ENCODE results near the gene RTF1.

Gene RTF1

DNA sequence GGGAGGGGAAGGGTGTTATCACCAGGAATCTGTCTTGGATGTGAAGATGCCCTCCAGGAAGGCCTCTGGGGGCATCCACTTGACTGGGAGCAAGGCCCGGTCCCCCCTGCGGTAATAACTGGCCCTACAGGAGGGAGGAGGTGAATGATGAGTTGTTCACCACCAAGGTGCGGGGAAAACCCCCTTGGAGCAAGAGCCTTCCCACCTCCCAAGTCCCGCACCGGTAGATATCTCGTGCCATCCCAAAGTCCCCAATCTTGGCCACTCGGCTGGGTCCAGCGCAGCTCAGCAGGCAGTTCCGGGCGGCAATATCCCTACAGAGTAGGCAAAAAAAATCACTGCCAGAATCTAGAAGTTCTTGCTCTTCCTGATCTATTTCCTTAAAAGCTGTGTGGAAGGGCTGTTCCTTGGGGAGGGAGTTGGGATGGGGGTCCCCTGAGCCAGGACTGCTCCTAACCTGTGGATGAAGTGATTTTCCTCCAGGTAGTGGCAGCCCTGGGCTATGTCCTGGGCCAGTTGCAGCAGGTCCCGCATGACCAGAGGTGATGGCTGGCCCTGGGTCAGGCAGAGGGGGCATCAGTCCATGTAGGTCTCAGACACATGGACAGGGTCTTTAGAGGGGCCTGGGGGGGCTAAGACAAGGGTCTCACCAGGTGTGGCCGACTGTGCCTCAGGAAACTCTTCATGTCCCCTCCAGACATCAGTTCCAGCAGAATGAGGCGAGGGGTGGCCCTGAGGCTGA is 88.0 kb downstream of the RTF1 start:
- TF ChIP-seq, protein P1, sequence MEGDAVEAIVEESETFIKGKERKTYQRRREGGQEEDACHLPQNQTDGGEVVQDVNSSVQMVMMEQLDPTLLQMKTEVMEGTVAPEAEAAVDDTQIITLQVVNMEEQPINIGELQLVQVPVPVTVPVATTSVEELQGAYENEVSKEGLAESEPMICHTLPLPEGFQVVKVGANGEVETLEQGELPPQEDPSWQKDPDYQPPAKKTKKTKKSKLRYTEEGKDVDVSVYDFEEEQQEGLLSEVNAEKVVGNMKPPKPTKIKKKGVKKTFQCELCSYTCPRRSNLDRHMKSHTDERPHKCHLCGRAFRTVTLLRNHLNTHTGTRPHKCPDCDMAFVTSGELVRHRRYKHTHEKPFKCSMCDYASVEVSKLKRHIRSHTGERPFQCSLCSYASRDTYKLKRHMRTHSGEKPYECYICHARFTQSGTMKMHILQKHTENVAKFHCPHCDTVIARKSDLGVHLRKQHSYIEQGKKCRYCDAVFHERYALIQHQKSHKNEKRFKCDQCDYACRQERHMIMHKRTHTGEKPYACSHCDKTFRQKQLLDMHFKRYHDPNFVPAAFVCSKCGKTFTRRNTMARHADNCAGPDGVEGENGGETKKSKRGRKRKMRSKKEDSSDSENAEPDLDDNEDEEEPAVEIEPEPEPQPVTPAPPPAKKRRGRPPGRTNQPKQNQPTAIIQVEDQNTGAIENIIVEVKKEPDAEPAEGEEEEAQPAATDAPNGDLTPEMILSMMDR (conservative IDR thresholded peaks at IDR 0.05; ENCODE audit: control insufficient read depth, insufficient read depth, low read depth, low read length): no peak
- no peak overlapping the region for H3K4me3 ChIP-seq (ENCODE audit: control insufficient read depth, low read depth, low read length)
- no peak for DNase-seq (ENCODE audit: low read depth)

DNA sequence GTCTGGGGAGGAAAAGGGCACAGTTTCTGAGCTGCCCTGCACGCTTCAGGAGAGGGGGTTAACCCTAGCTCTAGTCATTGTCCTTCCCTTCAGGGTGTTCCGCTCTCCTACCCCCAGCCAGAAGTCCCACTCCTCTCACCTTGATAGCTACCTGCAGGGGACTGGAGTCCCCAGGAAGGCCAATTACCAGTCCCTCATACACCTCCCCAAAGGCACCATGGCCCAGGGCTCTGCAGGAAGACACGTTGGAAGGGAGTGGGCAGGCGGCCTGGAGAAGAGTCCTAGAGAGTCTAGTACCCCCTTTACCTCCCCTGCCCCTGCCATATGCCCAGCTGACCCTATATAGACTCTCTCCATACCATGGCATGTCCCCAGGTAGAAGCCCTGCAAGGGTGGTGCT is 88.9 kb downstream of the RTF1 start:
- no peak overlapping the region for H3K4me3 ChIP-seq (ENCODE audit: control insufficient read depth, low read depth, low read length)
- TF ChIP-seq, protein P1 (conservative IDR thresholded peaks at IDR 0.05; ENCODE audit: control insufficient read depth, insufficient read depth, low read depth, low read length): no peak
- DNase-seq (ENCODE audit: low read depth): no peak

DNA sequence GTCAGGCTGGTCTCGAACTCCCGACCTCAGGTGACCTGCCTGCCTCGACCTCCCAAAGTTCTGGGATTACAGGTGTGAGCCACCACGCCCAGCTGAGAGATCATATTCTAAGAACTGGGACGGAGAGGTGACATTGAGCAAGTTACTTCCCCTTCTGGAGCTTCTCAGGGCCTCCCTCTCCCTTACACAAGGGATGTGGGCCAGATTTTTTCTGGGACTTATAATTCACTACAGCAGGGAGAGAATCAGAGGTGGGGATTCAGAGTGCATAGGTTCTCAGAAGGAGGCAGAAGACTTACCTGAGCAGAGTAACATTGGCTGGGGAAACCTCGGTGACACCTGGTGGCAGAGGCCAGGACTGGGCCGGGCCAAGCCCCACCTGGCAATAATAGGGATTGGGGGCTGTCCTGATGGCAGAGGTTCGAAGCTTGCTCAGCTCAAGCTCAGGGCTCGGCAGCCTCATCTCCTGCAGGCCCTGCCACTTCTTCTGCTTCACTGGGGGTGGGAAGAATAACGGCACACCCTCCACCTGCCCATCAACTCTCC is 90.0 kb downstream of the RTF1 start:
- H3K4me3 ChIP-seq (ENCODE audit: control insufficient read depth, low read depth, low read length): no peak overlapping the region
- DNase-seq (ENCODE audit: low read depth): no peak
- TF ChIP-seq, protein P1 (conservative IDR thresholded peaks at IDR 0.05; ENCODE audit: control insufficient read depth, insufficient read depth, low read depth, low read length): no peak

DNA sequence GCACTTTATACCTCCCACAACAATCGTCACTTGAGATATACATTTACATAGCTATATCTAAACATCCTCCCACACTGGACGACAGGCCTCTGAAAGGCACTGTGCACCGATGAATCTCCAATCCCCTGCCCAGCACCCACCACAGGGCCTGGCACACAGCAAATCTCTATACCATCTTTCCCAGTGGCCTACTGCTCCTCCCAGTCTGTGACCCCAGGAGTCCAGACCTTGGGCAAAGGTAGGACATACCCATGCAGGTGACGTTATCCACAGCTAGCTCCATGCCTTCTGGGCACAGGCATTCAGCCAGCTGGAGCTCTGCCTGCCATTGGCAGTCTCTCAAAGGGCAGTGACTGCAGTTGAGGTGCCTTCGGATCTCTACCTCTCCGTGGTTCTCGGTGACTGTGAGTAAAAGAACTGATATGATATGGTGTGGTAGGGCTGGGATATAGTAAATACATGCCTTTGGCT is 91.0 kb downstream of the RTF1 start:
- no peak overlapping the region for H3K4me3 ChIP-seq (ENCODE audit: control insufficient read depth, low read depth, low read length)
- no peak for DNase-seq (ENCODE audit: low read depth)
- TF ChIP-seq, protein P1 (conservative IDR thresholded peaks at IDR 0.05; ENCODE audit: control insufficient read depth, insufficient read depth, low read depth, low read length): no peak

DNA sequence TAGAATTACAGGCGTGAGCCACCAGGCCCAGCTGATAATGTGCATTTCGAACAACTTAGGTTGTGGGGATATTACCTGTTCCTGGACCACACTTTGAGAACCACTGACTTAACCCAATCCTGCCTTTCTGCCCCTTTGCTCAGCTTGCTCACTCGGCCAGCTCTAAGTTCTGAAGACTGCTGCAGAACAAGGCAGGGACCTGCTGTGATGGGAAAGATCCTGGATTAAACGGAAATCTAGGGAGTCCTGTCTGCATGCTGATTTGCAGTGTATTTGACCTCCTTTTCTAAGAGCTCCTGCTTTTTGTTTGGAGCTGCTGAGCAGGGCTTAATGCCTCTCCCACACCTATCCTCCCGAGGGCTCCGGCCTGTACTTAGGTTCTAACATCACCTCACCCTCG is 93.8 kb downstream of the RTF1 start:
- TF ChIP-seq, protein P1 (conservative IDR thresholded peaks at IDR 0.05; ENCODE audit: control insufficient read depth, insufficient read depth, low read depth, low read length): no peak
- DNase-seq (ENCODE audit: low read depth): no peak
- H3K4me3 ChIP-seq (ENCODE audit: control insufficient read depth, low read depth, low read length): no peak overlapping the region

DNA sequence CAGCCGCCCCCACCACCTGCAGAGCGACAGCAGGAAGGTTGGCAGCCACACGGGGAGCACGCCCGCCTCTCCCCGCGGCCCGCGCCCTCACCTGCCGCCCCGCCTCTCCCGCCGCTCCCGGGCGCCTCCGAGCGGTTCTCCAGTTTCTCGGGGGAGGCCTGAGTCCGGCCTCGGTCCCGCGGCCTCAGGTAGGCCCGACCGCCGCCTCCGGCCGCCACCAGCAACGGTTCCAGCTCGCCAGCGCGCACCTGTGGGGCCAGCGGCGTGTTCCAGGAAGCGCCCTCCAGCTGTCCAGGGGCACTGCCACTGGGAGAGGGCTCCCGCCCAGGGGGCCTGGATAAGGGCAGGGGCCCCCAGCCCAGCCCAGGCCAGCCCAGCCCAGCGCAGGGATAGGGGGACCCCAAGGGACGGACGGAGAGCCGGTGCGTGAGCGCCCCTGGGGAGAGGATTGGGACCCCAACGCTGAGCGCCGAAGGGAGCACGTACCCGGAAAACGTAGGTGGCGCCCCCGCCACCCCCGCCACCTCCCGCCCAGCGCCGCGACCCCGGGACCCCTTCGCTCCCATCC is 94.5 kb downstream of the RTF1 start:
- TF ChIP-seq, protein P1 (conservative IDR thresholded peaks at IDR 0.05; ENCODE audit: control insufficient read depth, insufficient read depth, low read depth, low read length): no peak
- no peak for DNase-seq (ENCODE audit: low read depth)
- H3K4me3 ChIP-seq (ENCODE audit: control insufficient read depth, low read depth, low read length): no peak overlapping the region
